A673 (cell line): ENCODE measurements around the gene KDM3A.

Experiments
- CTCF ChIP-seq: fragments of 300-800, 200-600 bp; sonication (generic); conservative IDR thresholded peaks from 2 replicates; pipeline ENCODE4 v1.5.1; 2017; ENCODE audit warnings: low read depth, mild to moderate bottlenecking, antibody characterized with exemption, low read length, moderate library complexity, mixed read lengths
- EZH2 ChIP-seq: fragments of 200-600 bp; sonication (generic); IDR thresholded peaks from 2 replicates; pipeline ENCODE4 v1.6.1; 2017; ENCODE audit warnings: borderline replicate concordance, low read depth, mild to moderate bottlenecking, mixed read lengths, antibody characterized with exemption, low read length; ENCODE audit not compliant: poor library complexity, severe bottlenecking

- TF ChIP-seq CTCF (no peak), EZH2 (no peak)
Observed at GRCh38 chr2:86429335-86429734, 11.8 kb upstream of the KDM3A start.
